ENCODE data around the gene NDRG3.

GRCh38 chr20:36768768-36769430, 23.0 kb upstream of the NDRG3 start:
- no peak for TF ChIP-seq CTCF (IDR thresholded peaks at IDR 0.05)
- no peak for TF ChIP-seq POLR2A (IDR thresholded peaks at IDR 0.05)
- no peak for TF ChIP-seq POLR2AphosphoS5 (IDR thresholded peaks at IDR 0.05)
